Ectodermal cell (in vitro differentiated cells): ENCODE results near the gene KRTAP10-5.

Experiments used
- H3K27ac ChIP-seq: 2 replicates; pipeline ENCODE4 v1.7.0; 2013; ENCODE audit warnings: mild to moderate bottlenecking, low read depth, low read length; ENCODE audit not compliant: insufficient read depth, poor library complexity, severe bottlenecking
- H3K27me3 ChIP-seq: 2 replicates; pipeline ENCODE4 v1.7.0; 2013; ENCODE audit warnings: mild to moderate bottlenecking, low read length; ENCODE audit not compliant: insufficient read depth, control insufficient read depth, poor library complexity, severe bottlenecking
- H3K36me3 ChIP-seq: one replicate; pipeline ENCODE4 v1.7.0; 2013; ENCODE audit warnings: low read length; ENCODE audit not compliant: control insufficient read depth, insufficient read depth
- H3K4me1 ChIP-seq: one replicate; pipeline ENCODE4 v1.7.0; 2013; ENCODE audit warnings: low read length; ENCODE audit not compliant: control insufficient read depth, insufficient read depth
- H3K4me3 ChIP-seq: 2 replicates; pipeline ENCODE4 v1.7.0; 2013; ENCODE audit warnings: low read depth, low read length, control low read depth; ENCODE audit not compliant: insufficient read depth
- H3K9me3 ChIP-seq: 2 replicates; pipeline ENCODE4 v1.7.0; 2013; ENCODE audit warnings: mild to moderate bottlenecking, low read length, moderate library complexity; ENCODE audit not compliant: control insufficient read depth
- WGBS, 2 experiments: methylation state at CpG; one replicate each; pipeline ENCODE4 v1.1.7; 2013; ENCODE audit warnings: missing lambda C conversion rate in 2 of 2; 5-methylcytosine and 5-hydroxymethylcytosine counted together

KRTAP10-5 gene

GRCh38 chr21:44535963-44536362, 44.4 kb downstream of the KRTAP10-5 start:
- no peak overlapping the region for H3K4me3 ChIP-seq
- no peak overlapping the region for H3K27ac ChIP-seq
- H3K9me3 ChIP-seq, result no peaks in the 10 kb centered on the region
- no peaks in the 10 kb centered on the region for H3K36me3 ChIP-seq
- no peaks in the 10 kb centered on the region for H3K4me1 ChIP-seq
- 77% methylated on average over 7 of the region's 7 CpGs for WGBS, 2 experiments
- no peaks in the 10 kb centered on the region for H3K27me3 ChIP-seq

- 93 to 95% methylated on average over 6 of the region's 6 CpGs for WGBS, 2 experiments
- no peaks in the 10 kb centered on the region for H3K36me3 ChIP-seq
- H3K4me1 ChIP-seq, result no peaks in the 10 kb centered on the region
- no peak overlapping the region for H3K27ac ChIP-seq
- H3K27me3 ChIP-seq, result no peaks in the 10 kb centered on the region
- no peak overlapping the region for H3K4me3 ChIP-seq
- no peaks in the 10 kb centered on the region for H3K9me3 ChIP-seq
Measured at GRCh38 chr21:44534688-44535087, 45.7 kb downstream of the KRTAP10-5 start.

- H3K27ac ChIP-seq, result no peak overlapping the region
- WGBS, 2 experiments, result 95% methylated on average over 18 to 21 of the region's 21 CpGs
- H3K9me3 ChIP-seq, result no peaks in the 10 kb centered on the region
- H3K4me3 ChIP-seq, result no peak overlapping the region
- H3K4me1 ChIP-seq, result no peaks in the 10 kb centered on the region
- no peaks in the 10 kb centered on the region for H3K36me3 ChIP-seq
- H3K27me3 ChIP-seq, result no peaks in the 10 kb centered on the region
Measured at GRCh38 chr21:44533891-44534627, 46.3 kb downstream of the KRTAP10-5 start.

DNA sequence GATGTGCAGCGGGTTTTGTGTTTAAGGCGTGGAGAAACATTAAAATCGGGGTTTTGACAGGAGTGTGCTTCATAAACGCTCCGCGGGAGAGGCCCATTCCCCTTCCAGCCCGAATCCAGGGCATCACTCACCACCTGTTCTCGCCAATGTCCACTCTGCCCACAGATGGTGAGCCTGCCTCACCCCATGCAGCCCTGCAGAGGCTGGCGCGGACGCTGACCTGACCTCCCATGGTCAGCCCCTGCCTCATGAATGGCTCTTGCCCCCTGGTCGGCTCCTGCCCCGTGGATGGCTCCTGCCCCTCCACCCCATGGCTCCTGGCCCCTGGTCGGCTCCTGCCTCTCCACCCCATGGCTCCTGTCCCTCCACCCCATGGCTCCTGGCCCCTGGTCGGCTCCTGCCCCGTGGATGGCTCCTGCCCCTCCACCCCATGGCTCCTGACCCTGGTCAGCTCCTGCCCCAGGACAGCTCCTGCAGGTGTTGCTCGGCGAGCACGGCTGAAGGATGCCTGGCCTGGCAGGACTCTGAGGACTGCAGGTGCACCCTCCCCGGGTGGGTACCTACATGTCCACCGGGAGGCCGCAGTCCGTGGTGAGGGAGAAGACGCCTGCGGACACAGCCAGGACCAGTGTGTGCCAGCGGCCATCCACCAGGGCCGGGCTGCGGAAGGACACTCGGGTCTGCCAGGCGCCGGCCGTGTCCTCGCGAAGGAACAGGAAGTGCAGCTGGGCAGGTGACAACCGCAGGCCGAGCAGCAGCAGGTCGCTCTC, 47.1 kb downstream of the KRTAP10-5 start:
- no peaks in the 10 kb centered on the region for H3K4me1 ChIP-seq
- H3K27ac ChIP-seq, result no peak overlapping the region
- no peak overlapping the region for H3K4me3 ChIP-seq
- H3K36me3 ChIP-seq, result no peaks in the 10 kb centered on the region
- 93 to 94% methylated on average over 37 of the region's 37 CpGs for WGBS, 2 experiments
- H3K27me3 ChIP-seq, result no peaks in the 10 kb centered on the region
- H3K9me3 ChIP-seq, result no peaks in the 10 kb centered on the region

- no peaks in the 10 kb centered on the region for H3K36me3 ChIP-seq
- no peak overlapping the region for H3K4me3 ChIP-seq
- no peak overlapping the region for H3K27ac ChIP-seq
- H3K9me3 ChIP-seq, result no peaks in the 10 kb centered on the region
- no peaks in the 10 kb centered on the region for H3K27me3 ChIP-seq
- no peaks in the 10 kb centered on the region for H3K4me1 ChIP-seq
- WGBS, 2 experiments, result 89% methylated on average over 16 of the region's 16 CpGs
Measured at GRCh38 chr21:44532712-44533111, 47.7 kb downstream of the KRTAP10-5 start.

GRCh38 chr21:44531606-44532564, 48.5 kb downstream of the KRTAP10-5 start:
- H3K36me3 ChIP-seq, result no peaks in the 10 kb centered on the region
- no peak overlapping the region for H3K4me3 ChIP-seq
- WGBS, 2 experiments, result 92 to 95% methylated on average over 30 of the region's 30 CpGs
- no peaks in the 10 kb centered on the region for H3K27me3 ChIP-seq
- no peaks in the 10 kb centered on the region for H3K4me1 ChIP-seq
- H3K27ac ChIP-seq, result no peak overlapping the region
- H3K9me3 ChIP-seq, result no peaks in the 10 kb centered on the region

DNA sequence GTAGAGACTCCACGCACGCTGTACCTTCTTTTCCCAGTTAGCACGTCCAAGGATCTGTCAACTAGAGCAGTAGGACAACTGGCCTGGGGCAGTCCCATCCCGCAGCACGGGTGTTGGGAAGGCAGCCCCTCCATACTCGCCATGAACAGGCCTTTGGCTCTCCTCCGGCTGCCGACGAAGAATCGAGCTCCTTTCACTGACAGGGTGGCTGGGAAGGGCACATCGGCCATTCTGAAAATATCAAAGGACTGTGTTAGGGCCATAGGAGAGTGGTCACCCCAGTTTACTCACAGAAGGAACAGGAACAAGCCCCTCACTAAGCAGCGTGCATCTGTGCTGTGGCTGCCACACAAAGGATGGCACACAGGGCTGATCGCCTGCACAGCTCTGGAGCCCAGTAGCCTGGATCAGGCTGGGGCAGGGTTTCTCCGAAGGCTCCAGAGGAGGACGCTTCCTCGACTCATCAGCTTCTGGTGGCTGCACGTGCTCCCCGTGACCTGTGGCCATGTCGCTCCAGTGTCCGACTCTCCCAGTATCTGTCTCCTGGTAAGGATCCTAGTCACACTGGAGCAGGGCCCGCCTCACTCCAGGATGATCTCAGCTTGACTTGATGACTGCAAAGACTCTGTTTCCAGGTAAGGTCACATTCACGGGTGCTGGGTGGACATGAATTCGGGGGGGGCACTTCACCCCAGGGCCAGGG, 49.4 kb downstream of the KRTAP10-5 start:
- Histone ChIP-seq H3K27me3 (no peaks in the 10 kb centered on the region), H3K4me3 (no peak overlapping the region), H3K4me1 (no peaks in the 10 kb centered on the region), H3K36me3 (no peaks in the 10 kb centered on the region), H3K9me3 (no peaks in the 10 kb centered on the region), H3K27ac (no peak overlapping the region)
- WGBS, 2 experiments, result 94 to 95% methylated on average over 23 of the region's 23 CpGs

DNA sequence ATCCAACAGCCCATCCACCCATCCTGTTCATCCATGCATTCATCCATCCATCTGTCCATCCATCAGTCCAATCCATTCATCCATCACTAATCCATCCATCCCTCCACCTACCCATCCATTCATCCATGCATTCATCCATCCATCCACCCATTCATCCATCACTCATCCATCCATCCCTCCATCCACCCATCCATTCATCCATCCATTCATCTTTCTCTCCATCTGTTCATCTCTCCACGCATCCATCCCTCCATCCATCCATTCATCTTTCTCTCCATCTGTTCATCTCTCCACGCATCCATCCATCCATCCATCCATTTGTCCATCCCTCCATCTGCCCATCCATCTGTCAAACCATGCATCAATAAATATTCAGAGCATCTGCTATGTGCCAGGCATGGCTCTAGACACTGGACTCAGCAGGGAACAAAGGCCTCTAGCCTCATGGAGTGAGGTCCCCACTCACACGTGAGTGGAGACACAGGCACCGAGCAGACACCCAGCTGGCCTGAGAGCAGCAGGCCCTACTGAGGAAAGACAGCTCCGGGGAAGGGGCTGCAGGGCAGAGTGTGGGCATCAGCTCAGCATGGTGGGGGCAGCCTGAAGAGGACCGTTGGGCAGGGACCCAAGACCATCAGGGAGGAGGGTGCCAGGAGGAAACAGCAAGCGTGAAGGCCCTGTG, 50.0 kb downstream of the KRTAP10-5 start:
- no peaks in the 10 kb centered on the region for H3K9me3 ChIP-seq
- H3K4me3 ChIP-seq, result no peak overlapping the region
- H3K27me3 ChIP-seq, result no peaks in the 10 kb centered on the region
- no peak overlapping the region for H3K27ac ChIP-seq
- H3K4me1 ChIP-seq, result no peaks in the 10 kb centered on the region
- no peaks in the 10 kb centered on the region for H3K36me3 ChIP-seq
- 93 to 94% methylated on average over 7 of the region's 7 CpGs for WGBS, 2 experiments

- WGBS, 2 experiments, result 93% methylated on average over 23 of the region's 23 CpGs
- no peaks in the 10 kb centered on the region for H3K27me3 ChIP-seq
- no peaks in the 10 kb centered on the region for H3K4me1 ChIP-seq
- no peaks in the 10 kb centered on the region for H3K36me3 ChIP-seq
- H3K27ac ChIP-seq, result no peak overlapping the region
- H3K9me3 ChIP-seq, result no peaks in the 10 kb centered on the region
- no peak overlapping the region for H3K4me3 ChIP-seq
Measured at GRCh38 chr21:44529503-44530125, 50.8 kb downstream of the KRTAP10-5 start.
